Liver (tissue), 2 donors: ENCODE data around the gene SECISBP2L.

ENCODE experiments used
- TF ChIP-seq, protein P1 (sequence below): IDR thresholded peaks from 2 replicates; pipeline ENCODE4 v1.6.1; 2016; ENCODE audit warnings: antibody characterized with exemption
- TF ChIP-seq, protein P2 (sequence below): fragments of 150-350 bp; IDR thresholded peaks from 2 replicates; pipeline ENCODE4 v1.5.1; 2017; ENCODE audit warnings: improper control_type of control experiment, low read depth, low read length; ENCODE audit not compliant: missing input control
- donor health status: healthy.

DNA sequence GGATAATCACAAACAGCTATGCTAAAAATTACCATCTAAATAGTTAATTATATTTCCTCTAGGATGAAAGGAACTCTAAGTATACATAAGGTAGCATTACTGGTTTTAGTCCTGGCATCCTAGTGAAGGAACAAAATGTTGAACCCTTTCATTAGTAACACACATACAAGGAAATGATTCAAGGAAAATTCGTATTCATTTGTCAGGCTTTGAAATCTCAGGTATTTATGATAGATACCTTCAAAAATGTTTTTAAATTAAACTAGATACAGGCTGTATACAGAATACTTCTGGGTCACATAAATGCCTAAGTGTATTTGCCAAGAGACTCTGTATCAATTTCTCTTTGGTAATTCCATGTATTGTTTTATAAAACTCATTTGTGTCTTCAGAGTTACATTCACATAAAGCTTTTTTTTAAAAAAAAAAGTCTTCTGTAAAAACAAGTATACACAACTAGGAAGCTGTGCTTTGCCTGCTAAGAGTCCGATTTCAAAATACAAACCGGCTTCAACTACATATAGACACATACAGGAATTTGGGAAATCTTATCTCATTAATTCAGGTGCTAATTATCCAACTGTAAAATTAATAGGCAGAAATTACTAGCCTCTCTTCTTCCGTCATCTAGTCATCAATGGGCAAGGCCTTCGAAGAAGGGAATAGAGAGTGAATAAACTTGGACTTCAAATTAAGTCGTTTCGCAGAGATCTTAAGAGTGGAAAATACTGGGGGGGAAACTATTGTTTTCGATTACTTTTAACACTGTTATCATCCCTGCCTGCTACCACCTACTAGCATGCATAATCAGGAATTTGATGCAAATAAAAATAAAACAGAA is 1.3 kb downstream of the SECISBP2L start:
- TF ChIP-seq, protein P1, sequence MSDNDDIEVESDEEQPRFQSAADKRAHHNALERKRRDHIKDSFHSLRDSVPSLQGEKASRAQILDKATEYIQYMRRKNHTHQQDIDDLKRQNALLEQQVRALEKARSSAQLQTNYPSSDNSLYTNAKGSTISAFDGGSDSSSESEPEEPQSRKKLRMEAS: no peak
- TF ChIP-seq, protein P2, sequence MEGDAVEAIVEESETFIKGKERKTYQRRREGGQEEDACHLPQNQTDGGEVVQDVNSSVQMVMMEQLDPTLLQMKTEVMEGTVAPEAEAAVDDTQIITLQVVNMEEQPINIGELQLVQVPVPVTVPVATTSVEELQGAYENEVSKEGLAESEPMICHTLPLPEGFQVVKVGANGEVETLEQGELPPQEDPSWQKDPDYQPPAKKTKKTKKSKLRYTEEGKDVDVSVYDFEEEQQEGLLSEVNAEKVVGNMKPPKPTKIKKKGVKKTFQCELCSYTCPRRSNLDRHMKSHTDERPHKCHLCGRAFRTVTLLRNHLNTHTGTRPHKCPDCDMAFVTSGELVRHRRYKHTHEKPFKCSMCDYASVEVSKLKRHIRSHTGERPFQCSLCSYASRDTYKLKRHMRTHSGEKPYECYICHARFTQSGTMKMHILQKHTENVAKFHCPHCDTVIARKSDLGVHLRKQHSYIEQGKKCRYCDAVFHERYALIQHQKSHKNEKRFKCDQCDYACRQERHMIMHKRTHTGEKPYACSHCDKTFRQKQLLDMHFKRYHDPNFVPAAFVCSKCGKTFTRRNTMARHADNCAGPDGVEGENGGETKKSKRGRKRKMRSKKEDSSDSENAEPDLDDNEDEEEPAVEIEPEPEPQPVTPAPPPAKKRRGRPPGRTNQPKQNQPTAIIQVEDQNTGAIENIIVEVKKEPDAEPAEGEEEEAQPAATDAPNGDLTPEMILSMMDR: no peak
